GM18951 (cell line): ENCODE data around the gene CDO1.

Experiments used
- POLR2A ChIP-seq: IDR thresholded peaks from 4 replicates; pipeline ENCODE4 v1.6.1; 2011; ENCODE audit warnings: mild to moderate bottlenecking; ENCODE audit not compliant: insufficient read length, insufficient read depth; ENCODE audit errors: extremely low read depth
- in situ Hi-C: fragments of 300-500 bp; cut with MboI; formaldehyde crosslinking; loops from one replicate; pipeline ENCODE4 v1.12.0; 2022; ENCODE audit warnings: low sequenced_read_pairs, mixed read lengths, inconsistent platforms; ENCODE audit not compliant: unreplicated experiment

The CDO1 gene

DNA sequence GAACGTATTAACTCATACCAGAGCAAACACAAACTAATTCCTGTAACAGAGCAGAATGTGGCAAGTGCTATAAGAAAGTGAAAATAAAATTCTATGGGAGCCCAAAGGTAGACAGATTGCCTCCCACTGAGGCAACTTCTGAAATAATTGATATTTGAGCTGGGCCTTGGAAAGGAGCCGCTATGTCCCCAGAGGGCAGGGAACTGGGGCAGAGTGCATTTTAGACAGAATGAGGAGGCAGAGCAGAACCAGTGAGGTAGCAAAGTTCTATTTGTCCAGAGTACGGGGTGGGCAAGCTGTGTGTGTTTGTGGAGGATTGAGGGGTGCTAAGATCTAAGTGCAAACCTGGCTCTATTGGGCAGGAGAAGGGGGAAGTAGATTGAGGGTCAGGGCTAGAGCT, 19.8 kb downstream of the CDO1 start:
- in situ Hi-C loops: no loop called here
- TF ChIP-seq POLR2A: no peak

DNA sequence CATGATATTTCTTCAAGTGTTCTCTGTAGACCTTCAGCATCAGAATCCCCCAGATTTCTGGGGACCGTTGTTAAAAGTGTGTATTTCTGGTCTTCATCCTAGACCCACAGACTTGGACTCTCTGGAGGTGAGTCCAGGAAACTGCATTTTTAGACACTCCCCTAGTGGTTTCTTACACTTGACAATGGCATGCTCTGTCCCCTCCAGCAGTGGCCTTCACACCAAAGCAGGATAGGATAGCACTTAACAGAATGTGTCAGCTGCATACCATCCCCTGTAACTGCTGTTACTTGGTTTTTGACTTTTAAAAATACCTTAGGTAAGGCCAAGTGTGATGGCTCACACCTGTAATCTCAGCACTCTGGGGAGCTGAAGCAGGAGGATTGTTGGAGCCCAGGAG, 20.8 kb downstream of the CDO1 start:
- in situ Hi-C loops: no loop called here
- TF ChIP-seq POLR2A: no peak

DNA sequence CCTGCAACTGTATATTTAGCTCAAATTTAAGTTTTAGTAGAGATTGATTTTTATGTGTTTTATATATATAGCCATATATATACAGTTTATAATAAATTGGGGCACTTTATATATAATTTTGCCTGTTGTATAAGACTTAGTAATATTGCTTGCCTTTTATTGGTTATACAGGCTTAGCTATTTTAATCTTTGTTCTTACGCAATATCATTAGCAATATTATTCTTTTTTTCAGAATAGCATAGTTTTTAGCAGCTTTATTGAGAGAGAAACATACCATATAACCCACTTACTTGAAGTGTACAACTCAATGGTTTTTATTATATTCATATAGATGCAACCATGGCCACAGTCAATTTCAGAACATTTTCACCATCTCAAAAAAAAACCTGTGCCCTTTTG, 28.0 kb downstream of the CDO1 start:
- no peak for TF ChIP-seq POLR2A
- in situ Hi-C loops: no loop called here

DNA sequence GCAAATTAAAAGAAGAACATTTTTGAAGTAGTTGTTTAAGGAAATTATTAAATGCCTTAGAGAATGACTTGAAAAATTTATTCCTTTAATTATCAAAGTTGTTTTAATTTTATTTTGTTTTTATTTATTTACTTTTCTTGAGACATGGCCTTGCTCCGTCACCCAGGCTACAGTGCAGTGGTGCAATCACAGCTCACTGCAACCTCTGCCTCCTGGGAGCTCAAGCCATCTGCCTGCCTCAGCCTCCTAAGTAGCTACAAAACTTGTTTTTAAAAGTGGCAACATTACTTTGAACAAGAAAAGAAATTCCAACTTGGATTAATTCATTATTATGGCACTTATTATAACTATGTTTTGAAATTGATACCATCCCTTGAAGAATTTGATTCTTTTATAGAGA, 29.0 kb downstream of the CDO1 start:
- in situ Hi-C loops: no loop called here
- TF ChIP-seq POLR2A: no peak

DNA sequence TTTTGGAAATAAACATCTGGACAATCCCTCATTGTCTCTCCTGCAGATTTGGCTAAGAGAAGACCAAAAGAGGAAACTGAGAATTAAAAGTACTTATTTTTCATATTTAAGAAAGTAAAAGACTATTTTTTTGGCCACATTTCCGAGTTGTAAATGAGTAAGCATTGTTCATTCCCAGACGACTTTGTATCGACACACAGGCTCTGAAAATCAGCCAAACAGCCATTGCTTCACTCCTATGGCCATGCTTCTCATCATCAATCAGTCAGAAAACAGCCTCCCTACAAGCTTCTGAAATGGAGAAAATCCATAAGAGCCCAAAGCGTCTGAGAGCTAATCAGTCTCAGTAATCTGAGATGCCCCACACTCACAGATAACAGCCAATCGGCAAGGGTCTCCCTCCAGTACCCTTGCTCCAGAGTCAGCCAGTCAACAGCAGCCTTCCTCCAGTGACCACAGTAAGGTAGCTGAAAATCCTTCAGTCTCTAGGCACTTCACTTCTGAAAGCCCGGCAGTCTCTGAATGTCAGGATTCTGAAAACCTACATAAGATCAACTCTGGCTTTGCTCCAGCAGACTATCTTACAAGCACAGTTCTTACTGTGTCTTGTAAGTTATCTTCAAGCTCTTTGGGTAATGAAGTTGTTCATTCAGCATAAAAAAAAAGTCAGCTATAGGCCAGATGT, 30.9 kb downstream of the CDO1 start:
- in situ Hi-C loops: no loop called here
- TF ChIP-seq POLR2A: no peak

DNA sequence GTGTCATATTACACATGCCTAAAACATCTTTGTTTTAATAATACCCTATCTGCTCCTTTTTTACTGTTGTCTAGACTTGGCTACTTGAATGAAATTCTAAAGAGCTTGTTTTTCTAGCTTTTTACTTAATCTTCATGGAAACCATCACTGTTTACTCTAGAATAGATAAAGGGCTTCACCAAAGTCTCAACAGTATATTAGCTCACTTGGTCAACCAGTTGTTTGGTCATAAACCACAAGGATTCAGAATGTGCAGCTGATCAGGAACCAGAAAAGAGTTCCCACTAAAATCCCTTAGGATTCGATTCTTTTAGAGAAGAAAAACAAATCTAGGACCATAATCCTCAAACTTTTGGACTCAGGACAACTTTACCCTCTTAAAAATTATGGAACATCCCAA, 38.0 kb downstream of the CDO1 start:
- TF ChIP-seq POLR2A: no peak
- in situ Hi-C loops: no loop called here

DNA sequence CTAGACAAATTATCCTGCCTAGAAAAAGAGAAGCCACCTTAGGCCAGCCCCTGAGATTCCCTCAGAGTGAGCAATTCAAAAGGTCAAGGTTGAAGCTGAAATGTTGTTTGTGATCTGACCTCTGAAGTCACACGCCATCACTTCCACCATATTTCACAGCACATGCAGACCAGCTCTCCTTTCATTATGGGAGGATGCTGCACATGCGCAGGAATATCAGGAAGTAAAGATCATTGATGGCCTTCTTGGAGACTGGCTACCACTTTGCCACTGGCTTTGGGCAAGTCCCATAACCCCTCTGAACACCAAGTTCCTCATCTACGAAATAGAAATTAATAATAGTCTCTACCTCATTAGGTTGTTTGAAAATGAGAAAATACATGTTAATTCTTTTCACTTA, 39.5 kb downstream of the CDO1 start:
- in situ Hi-C loops: no loop called here
- TF ChIP-seq POLR2A: no peak

DNA sequence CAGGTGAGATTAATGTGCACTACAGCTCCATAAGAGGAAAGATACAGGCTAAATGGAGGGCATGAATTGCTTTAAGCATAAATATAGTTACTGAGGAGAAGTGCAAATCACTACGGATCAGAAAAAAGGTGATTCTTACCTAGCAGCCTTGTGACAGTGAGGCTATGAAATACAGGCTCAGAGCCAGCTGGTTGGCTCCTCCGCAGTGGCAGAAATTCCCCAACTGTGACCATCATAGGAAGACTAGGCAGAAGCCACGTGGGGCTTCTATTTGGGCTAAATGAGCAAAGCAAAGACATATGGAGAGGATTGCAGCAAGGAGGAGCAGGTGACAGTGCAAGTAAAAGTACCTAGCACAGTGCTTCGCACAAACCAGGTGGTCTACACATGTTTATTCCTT, 40.5 kb downstream of the CDO1 start:
- in situ Hi-C loops: no loop called here
- no peak for TF ChIP-seq POLR2A

DNA sequence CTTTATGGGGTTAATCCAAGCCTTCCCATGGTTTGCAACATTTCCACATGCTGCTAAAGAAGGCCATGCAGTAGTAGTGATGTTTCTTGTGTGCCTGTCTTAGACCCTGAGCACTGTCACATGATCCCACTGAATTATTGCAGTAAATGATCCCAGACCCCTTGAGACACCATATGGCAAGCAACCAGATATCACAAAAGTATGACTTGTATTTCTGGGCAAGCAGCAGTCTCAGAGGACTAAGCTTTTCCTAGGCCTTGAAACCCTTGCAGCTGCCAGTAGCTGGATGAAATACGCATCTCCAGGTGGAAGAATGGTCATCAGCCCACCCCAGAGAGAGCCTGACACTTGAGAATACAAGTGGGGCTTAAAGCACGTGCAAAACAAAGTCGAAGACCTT, 41.8 kb downstream of the CDO1 start:
- no peak for TF ChIP-seq POLR2A
- in situ Hi-C loops: no loop called here

DNA sequence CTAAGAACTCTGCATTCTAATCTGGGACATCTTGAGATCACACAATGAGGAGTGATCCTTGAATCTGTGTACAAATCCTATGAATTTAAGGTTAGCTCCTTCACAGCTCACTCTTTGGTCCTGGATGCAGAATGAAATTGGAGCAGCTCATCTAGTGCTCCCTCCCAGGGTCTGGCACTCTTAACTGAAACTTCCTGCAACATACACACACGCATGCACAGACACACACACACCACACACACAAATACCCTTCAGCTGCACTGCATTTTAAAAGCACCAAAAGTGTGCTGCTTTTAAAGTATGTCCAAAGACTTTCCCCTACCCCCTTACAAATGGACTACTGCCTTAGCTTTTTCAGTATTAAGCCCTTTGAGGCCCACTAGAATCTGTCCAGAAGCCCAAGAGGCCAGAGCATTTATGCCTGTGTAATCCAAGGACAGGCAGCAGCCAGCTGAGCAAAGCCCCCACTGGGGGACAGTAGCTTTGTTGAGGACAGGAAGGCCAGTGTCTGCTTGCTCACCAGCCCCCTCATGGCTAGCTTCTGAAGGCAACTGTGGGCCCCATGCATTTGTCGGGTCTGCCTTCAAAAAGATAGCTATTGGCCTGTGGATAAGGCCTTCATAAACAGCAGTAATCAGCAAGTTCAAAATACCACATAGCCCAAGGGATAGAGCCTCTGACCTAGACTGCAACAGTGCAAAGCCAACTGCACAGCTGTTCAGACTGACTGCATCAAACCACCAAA, 43.6 kb downstream of the CDO1 start:
- in situ Hi-C loops: no loop called here
- no peak for TF ChIP-seq POLR2A

DNA sequence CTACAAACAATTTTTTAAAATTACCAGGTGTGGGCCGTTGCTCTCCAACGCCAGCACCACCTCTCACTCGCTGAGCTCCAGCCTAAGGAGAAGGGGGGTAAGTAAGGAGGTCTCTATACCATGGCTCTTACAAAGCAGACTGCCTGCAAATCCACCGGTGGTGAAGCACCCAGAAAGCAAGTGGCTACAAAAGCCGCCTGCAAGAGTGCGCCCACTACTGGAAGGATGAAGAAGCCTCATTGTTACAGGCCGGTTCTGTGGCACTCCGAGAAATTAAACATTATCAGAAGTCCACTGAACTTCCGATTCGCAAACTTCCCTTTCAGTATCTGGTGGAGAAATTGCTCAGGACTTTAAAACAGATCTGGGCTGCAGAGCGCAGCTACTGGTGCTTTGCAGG, 46.0 kb downstream of the CDO1 start:
- TF ChIP-seq POLR2A: no peak
- in situ Hi-C loops: no loop called here

DNA sequence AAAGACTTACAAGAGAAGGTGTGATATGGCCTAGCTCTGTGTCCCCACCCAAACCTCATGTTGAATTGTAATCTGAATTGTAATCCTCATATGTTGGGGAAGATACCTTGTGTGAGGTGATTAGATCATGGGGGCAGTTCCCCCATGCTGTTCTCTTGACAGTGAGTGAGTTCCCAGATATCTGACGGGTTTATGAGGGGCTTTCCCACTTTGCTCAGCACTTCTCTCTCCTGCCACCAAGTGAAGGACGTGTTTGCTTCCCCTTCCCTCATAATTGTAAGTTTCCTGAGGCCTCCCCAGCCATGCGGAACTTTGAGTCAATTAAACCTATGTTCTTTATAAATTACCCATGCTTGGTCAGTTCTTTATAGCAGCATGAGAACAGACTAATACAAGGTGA, 49.0 kb downstream of the CDO1 start:
- TF ChIP-seq POLR2A: no peak
- in situ Hi-C loops: no loop called here

DNA sequence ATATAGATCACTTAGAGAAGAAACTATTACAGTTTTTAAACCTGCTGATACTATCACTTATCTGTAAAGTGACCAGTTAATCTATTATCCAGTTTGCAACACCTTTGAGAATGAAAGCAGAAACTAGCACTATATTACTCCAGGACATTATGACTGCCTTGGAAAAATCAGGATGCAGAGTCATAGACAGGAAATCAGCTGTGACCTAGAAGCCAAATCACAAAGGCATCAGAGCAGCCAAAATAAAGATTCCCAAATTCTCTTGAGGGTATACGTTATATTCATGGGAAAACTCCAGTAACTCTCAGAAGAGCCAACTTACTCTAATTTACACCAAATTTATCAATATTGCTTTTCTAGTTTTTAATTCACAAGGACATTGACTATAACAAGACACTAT, 49.9 kb downstream of the CDO1 start:
- no peak for TF ChIP-seq POLR2A
- in situ Hi-C loops: no loop called here

DNA sequence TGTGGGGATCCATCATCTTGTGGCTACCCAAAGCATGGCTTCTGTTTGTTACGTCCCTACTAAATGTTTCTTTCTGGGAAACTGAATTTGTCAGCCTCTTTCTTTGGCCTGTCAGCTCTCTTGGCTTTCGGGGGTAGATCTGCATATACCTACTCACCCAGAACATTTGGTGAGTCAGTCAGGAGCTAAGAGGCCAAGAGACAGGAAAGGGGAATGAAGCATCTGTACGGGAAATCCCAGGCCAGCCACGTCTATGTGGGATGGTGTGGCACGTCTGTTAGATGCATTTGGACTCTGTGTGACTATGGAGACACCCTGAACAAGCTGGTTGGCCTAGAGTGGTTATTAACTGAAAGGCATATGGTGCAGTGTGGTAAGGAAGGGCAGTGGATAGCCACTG, 58.1 kb downstream of the CDO1 start:
- TF ChIP-seq POLR2A: no peak
- in situ Hi-C loops: no loop called here
